Mesenchymal stem cell (in vitro differentiated cells and primary cell): ENCODE data around the gene METAP1.
"Not testable (repeated sequence)": the region's sequence is repeated elsewhere in the genome, so short reads cannot be mapped to it uniquely, and the experiment has no call there.

Experiments used
- DNase-seq: peaks from one replicate; pipeline ENCODE4 v3.0.0-alpha.2; 2013
- H2AFZ ChIP-seq: one replicate; pipeline ENCODE4 v1.6.1; 2013; ENCODE audit warnings: low read depth, mild to moderate bottlenecking, control low read depth, inconsistent platforms, low read length, moderate library complexity
- H2AK5ac ChIP-seq: 2 replicates; pipeline ENCODE4 v1.6.1; 2013; ENCODE audit warnings: low read length, moderate library complexity, mild to moderate bottlenecking, inconsistent platforms; ENCODE audit not compliant: severe bottlenecking
- H2BK120ac ChIP-seq: one replicate; pipeline ENCODE4 v1.6.1; 2013; ENCODE audit warnings: low read depth, mild to moderate bottlenecking, inconsistent platforms, low read length, moderate library complexity
- H2BK12ac ChIP-seq, 2 experiments: one replicate each; pipeline ENCODE4 v1.6.1; 2013; ENCODE audit warnings: inconsistent platforms in 2 of 2, low read length in 2 of 2, mild to moderate bottlenecking in 2 of 2, moderate library complexity in 2 of 2, control low read depth in 1 of 2
- H2BK15ac ChIP-seq: one replicate; pipeline ENCODE4 v1.6.1; 2013; ENCODE audit warnings: mild to moderate bottlenecking, low read depth, inconsistent platforms; ENCODE audit not compliant: poor library complexity, severe bottlenecking
- H2BK5ac ChIP-seq: 2 replicates; pipeline ENCODE4 v1.6.1; 2013; ENCODE audit warnings: low read depth, mild to moderate bottlenecking, low read length, control low read depth, inconsistent platforms; ENCODE audit not compliant: poor library complexity, severe bottlenecking
- H3K14ac ChIP-seq, 2 experiments: one replicate each; pipeline ENCODE4 v1.6.1; 2013; ENCODE audit warnings: inconsistent platforms in 2 of 2, low read length in 2 of 2, control low read depth in 1 of 2, mild to moderate bottlenecking in 1 of 2, moderate library complexity in 1 of 2
- H3K18ac ChIP-seq, 2 experiments: one replicate each; pipeline ENCODE4 v1.6.1; 2013; ENCODE audit warnings: inconsistent platforms in 2 of 2, low read length in 2 of 2, control low read depth in 1 of 2, low read depth in 1 of 2, mild to moderate bottlenecking in 1 of 2
- H3K23ac ChIP-seq, 2 experiments: one replicate each; pipeline ENCODE4 v1.6.1; 2013; ENCODE audit warnings: inconsistent platforms in 2 of 2, low read length in 2 of 2, mild to moderate bottlenecking in 2 of 2, moderate library complexity in 2 of 2, control low read depth in 1 of 2
- H3K27ac ChIP-seq: 2 replicates; pipeline ENCODE4 v1.5.1; 2013; ENCODE audit warnings: mild to moderate bottlenecking, moderate library complexity, low read length, control low read depth, inconsistent platforms; ENCODE audit not compliant: poor library complexity, severe bottlenecking
- H3K27me3 ChIP-seq, 2 experiments: 2 replicates each; pipeline versions ENCODE4 v1.6.1 to v1.7.0; 2013; ENCODE audit warnings: low read length in 2 of 2, mild to moderate bottlenecking in 2 of 2, moderate library complexity in 2 of 2, control low read depth in 1 of 2, inconsistent platforms in 1 of 2; ENCODE audit not compliant: control insufficient read depth in 1 of 2, insufficient read depth in 1 of 2
- H3K36me3 ChIP-seq, 2 experiments: 2 replicates each; pipeline versions ENCODE4 v1.6.1 to v1.7.0; 2013; ENCODE audit warnings: low read length in 2 of 2, control low read depth in 1 of 2, inconsistent platforms in 1 of 2, low read depth in 1 of 2, mild to moderate bottlenecking in 1 of 2; ENCODE audit not compliant: insufficient read depth in 2 of 2, control insufficient read depth in 1 of 2
- H3K4ac ChIP-seq, 2 experiments: one replicate each; pipeline ENCODE4 v1.6.1; 2013; ENCODE audit warnings: inconsistent platforms in 2 of 2, low read length in 2 of 2, mild to moderate bottlenecking in 2 of 2, moderate library complexity in 2 of 2, control low read depth in 1 of 2, low read depth in 1 of 2
- H3K4me1 ChIP-seq: 2 replicates; pipeline ENCODE4 v1.6.1; 2013; ENCODE audit warnings: low read depth, low read length, control low read depth; ENCODE audit not compliant: control insufficient read depth, insufficient read depth
- H3K4me2 ChIP-seq: 2 replicates; pipeline ENCODE4 v1.6.1; 2013; ENCODE audit warnings: low read length, mild to moderate bottlenecking, inconsistent platforms; ENCODE audit not compliant: poor library complexity, severe bottlenecking
- H3K4me3 ChIP-seq, 2 experiments: 2 replicates each; pipeline versions ENCODE4 v1.5.1 to v1.7.0; 2013; ENCODE audit warnings: low read length in 2 of 2, mild to moderate bottlenecking in 2 of 2, control low read depth in 1 of 2, low read depth in 1 of 2; ENCODE audit not compliant: insufficient read depth in 1 of 2
- H3K79me1 ChIP-seq: replicated peaks from 2 replicates; pipeline ENCODE4 v1.6.1; 2013; ENCODE audit warnings: mild to moderate bottlenecking, control low read depth, low read length, inconsistent platforms; ENCODE audit not compliant: poor library complexity, severe bottlenecking
- H3K9ac ChIP-seq: 2 replicates; pipeline ENCODE4 v1.7.0; 2013; ENCODE audit warnings: mild to moderate bottlenecking, low read length, moderate library complexity
- H3K9me3 ChIP-seq: 2 replicates; pipeline ENCODE4 v1.7.0; 2013; ENCODE audit warnings: mild to moderate bottlenecking, low read length; ENCODE audit not compliant: control insufficient read depth
- H4K8ac ChIP-seq: one replicate; pipeline ENCODE4 v1.6.1; 2013; ENCODE audit warnings: inconsistent platforms, mild to moderate bottlenecking, low read length, moderate library complexity
- H4K91ac ChIP-seq: one replicate; pipeline ENCODE4 v1.6.1; 2013; ENCODE audit warnings: mild to moderate bottlenecking, low read length, inconsistent platforms
- WGBS: methylation state at CpG from one replicate; pipeline ENCODE4 v1.1.7; 2013; ENCODE audit warnings: mixed read lengths; 5-methylcytosine and 5-hydroxymethylcytosine counted together

The METAP1 gene

GRCh38 chr4:99022566-99022965, 27.0 kb downstream of the METAP1 start:
- H3K27ac ChIP-seq: no peak overlapping the region
- no peaks in the 10 kb centered on the region for H3K27me3 ChIP-seq
- H3K14ac ChIP-seq: no peak overlapping the region
- H2BK15ac ChIP-seq: no peak overlapping the region
- no peak overlapping the region for H2AK5ac ChIP-seq
- peaks cover 26% of the 10 kb centered on the region for H3K79me1 ChIP-seq
- no peak overlapping the region for H3K4me3 ChIP-seq
- no peak overlapping the region for H2AFZ ChIP-seq
- WGBS: 95% methylated on average over 8 of the region's 9 CpGs
- no peak for DNase-seq
- peaks cover 25% of the 10 kb centered on the region for H3K9me3 ChIP-seq
- no peak overlapping the region for H4K8ac ChIP-seq
- no peak overlapping the region for H3K4ac ChIP-seq
- no peak overlapping the region for H3K4me2 ChIP-seq
- no peak overlapping the region for H4K91ac ChIP-seq
- peaks cover 4% of the 10 kb centered on the region for H3K4me1 ChIP-seq
- no peak overlapping the region for H3K23ac ChIP-seq
- H3K18ac ChIP-seq: no peak overlapping the region
- H2BK12ac ChIP-seq: no peak overlapping the region
- H2BK120ac ChIP-seq: no peak overlapping the region
- no peak overlapping the region for H2BK5ac ChIP-seq
- no peak overlapping the region for H3K9ac ChIP-seq
- H3K36me3 ChIP-seq: peaks cover 15 to 23% of the 10 kb centered on the region in 2 experiments

- Histone ChIP-seq H3K79me1 (peaks cover 21% of the 10 kb centered on the region), H3K36me3 (peaks cover 15 to 23% of the 10 kb centered on the region in 2 experiments), H3K9me3 (peaks cover 25% of the 10 kb centered on the region)
- not testable (repeated sequence) for H3K27me3 ChIP-seq, H3K14ac ChIP-seq, H3K4me2 ChIP-seq, H4K91ac ChIP-seq, DNase-seq, H3K4me3 ChIP-seq, H3K27ac ChIP-seq, H2AFZ ChIP-seq, H3K4ac ChIP-seq, H2BK15ac ChIP-seq, H3K18ac ChIP-seq, H2BK12ac ChIP-seq, H3K4me1 ChIP-seq, H3K9ac ChIP-seq, H2BK120ac ChIP-seq, H3K23ac ChIP-seq, H2BK5ac ChIP-seq, H2AK5ac ChIP-seq, H4K8ac ChIP-seq
- 99% methylated on average over 10 of the region's 10 CpGs for WGBS
These were observed 28.3 kb downstream of the METAP1 start for GRCh38 chr4:99023800-99024251.

GRCh38 chr4:99024481-99025275, 29.2 kb downstream of the METAP1 start:
- Histone ChIP-seq H3K79me1 (peaks cover 19% of the 10 kb centered on the region), H3K14ac (no peak overlapping the region), H3K4me1 (peaks cover 4% of the 10 kb centered on the region), H2AK5ac (peak overlapping the region; percentile 61), H2AFZ (no peak overlapping the region), H2BK15ac (no peak overlapping the region), H3K9ac (no peak overlapping the region), H3K27me3 (no peaks in the 10 kb centered on the region), H3K27ac (no peak overlapping the region), H3K4ac (peak overlapping the region in 1 of 2 experiments; percentile 15), H3K23ac (no peak overlapping the region), H3K4me2 (no peak overlapping the region), H3K4me3 (no peak overlapping the region), H2BK120ac (no peak overlapping the region), H4K91ac (no peak overlapping the region), H3K36me3 (peaks cover 15 to 25% of the 10 kb centered on the region in 2 experiments), H4K8ac (no peak overlapping the region), H3K9me3 (peaks cover 25% of the 10 kb centered on the region), H2BK5ac (no peak overlapping the region), H3K18ac (no peak overlapping the region), H2BK12ac (no peak overlapping the region)
- WGBS: 95% methylated on average over 6 of the region's 7 CpGs
- DNase-seq: no peak

GRCh38 chr4:99025506-99025905, 30.0 kb downstream of the METAP1 start:
- Histone ChIP-seq H3K18ac (no peak overlapping the region), H3K79me1 (peaks cover 15% of the 10 kb centered on the region), H3K36me3 (peaks cover 12 to 33% of the 10 kb centered on the region in 2 experiments), H4K91ac (no peak overlapping the region), H3K9ac (no peak overlapping the region), H3K23ac (no peak overlapping the region), H2BK12ac (no peak overlapping the region), H4K8ac (no peak overlapping the region), H3K27ac (no peak overlapping the region), H3K4me1 (peaks cover 4% of the 10 kb centered on the region), H3K4ac (no peak overlapping the region), H3K9me3 (peaks cover 25% of the 10 kb centered on the region), H2BK5ac (no peak overlapping the region), H3K4me2 (no peak overlapping the region), H3K14ac (no peak overlapping the region), H2AFZ (no peak overlapping the region), H2BK120ac (no peak overlapping the region), H3K27me3 (no peaks in the 10 kb centered on the region), H2BK15ac (no peak overlapping the region), H3K4me3 (no peak overlapping the region), H2AK5ac (peak overlapping the region; percentile 29)
- DNase-seq: no peak
- WGBS: no CpG with 5 or more reads among the region's 1 CpG
